Fibroblast of the aortic adventitia (primary cell): Measurements from ENCODE around the gene SLC35F3. TPM values are rescaled to one million over a fixed set of nuclear protein-coding genes. Genes with fewer than 3 reads are reported as not detected.

Experiments used
- DNase-seq: peaks from one replicate; pipeline ENCODE4 v3.0.0-alpha.2; 2010; ENCODE audit warnings: low read depth
- H3K4me3 ChIP-seq: 2 replicates; pipeline ENCODE4 v1.5.1; 2011; ENCODE audit warnings: low read depth, mild to moderate bottlenecking, control low read depth, low read length, moderate library complexity
- CTCF ChIP-seq: IDR thresholded peaks from 2 replicates; pipeline ENCODE4 v1.5.1; 2011; ENCODE audit warnings: mild to moderate bottlenecking, low read length, control low read depth, inconsistent platforms; ENCODE audit not compliant: insufficient read depth
- total RNA-seq: library from RNA; depleted of rRNA; stranded (reverse); fragments of >200 nt; gene quantifications from 2 replicates; pipeline ENCODE4 v1.2.3, GENCODE V29; 2012; ENCODE audit warnings: low replicate concordance

Gene SLC35F3
- total RNA-seq, 1 donor, result not detected

- no peak overlapping the region for H3K4me3 ChIP-seq
- no peak for TF ChIP-seq CTCF
- no peak for DNase-seq
Measured at GRCh38 chr1:233909195-233909594, 4.7 kb downstream of the SLC35F3 start.

GRCh38 chr1:233912447-233912846, 8.0 kb downstream of the SLC35F3 start:
- no peak for DNase-seq
- H3K4me3 ChIP-seq, result no peak overlapping the region
- TF ChIP-seq CTCF, result no peak

- H3K4me3 ChIP-seq, result no peak overlapping the region
- no peak for TF ChIP-seq CTCF
- DNase-seq, result no peak
Measured at GRCh38 chr1:233912909-233913308, 8.4 kb downstream of the SLC35F3 start.

GRCh38 chr1:233916706-233917105, 12.2 kb downstream of the SLC35F3 start:
- no peak for DNase-seq
- TF ChIP-seq CTCF, result no peak

GRCh38 chr1:233919786-233920185, 15.3 kb downstream of the SLC35F3 start:
- DNase-seq, result no peak
- TF ChIP-seq CTCF, result no peak
- no peak overlapping the region for H3K4me3 ChIP-seq

More at GRCh38 chr1:233916706-233917105, 12.2 kb downstream of the SLC35F3 start:
- H3K4me3 ChIP-seq, result no peak overlapping the region

- no peak for DNase-seq
- H3K4me3 ChIP-seq, result no peak overlapping the region
- no peak for TF ChIP-seq CTCF
Measured at GRCh38 chr1:233928123-233928522, 23.6 kb downstream of the SLC35F3 start.

GRCh38 chr1:233933339-233933738, 28.9 kb downstream of the SLC35F3 start:
- H3K4me3 ChIP-seq, result no peak overlapping the region
- DNase-seq, result no peak
- TF ChIP-seq CTCF, result no peak
